Gastrocnemius medialis (tissue), 4 donors: ENCODE data around the gene CACNA1C.

Experiments
- POLR2A ChIP-seq, 2 donors: fragments of 450-650 bp; IDR thresholded peaks; one replicate each; pipeline ENCODE4 v1.6.1; 2017; ENCODE audit warnings: antibody characterized with exemption in 2 of 2, mild to moderate bottlenecking in 2 of 2, moderate library complexity in 2 of 2
- TF ChIP-seq, protein P1 (sequence below), 5 experiments: fragments of 450-650 bp in 3 of 5; fragments of 200-600 bp in 2 of 5; sonication (generic) in 2 of 5; IDR thresholded peaks in 4 of 5; conservative IDR thresholded peaks in 1 of 5; 1 replicate in 4 of 5; 2 replicates in 1 of 5; pipeline ENCODE4 v1.5.1; 2016 to 2019; ENCODE audit warnings: antibody characterized with exemption in 5 of 5, mild to moderate bottlenecking in 3 of 5, moderate library complexity in 3 of 5

DNA sequence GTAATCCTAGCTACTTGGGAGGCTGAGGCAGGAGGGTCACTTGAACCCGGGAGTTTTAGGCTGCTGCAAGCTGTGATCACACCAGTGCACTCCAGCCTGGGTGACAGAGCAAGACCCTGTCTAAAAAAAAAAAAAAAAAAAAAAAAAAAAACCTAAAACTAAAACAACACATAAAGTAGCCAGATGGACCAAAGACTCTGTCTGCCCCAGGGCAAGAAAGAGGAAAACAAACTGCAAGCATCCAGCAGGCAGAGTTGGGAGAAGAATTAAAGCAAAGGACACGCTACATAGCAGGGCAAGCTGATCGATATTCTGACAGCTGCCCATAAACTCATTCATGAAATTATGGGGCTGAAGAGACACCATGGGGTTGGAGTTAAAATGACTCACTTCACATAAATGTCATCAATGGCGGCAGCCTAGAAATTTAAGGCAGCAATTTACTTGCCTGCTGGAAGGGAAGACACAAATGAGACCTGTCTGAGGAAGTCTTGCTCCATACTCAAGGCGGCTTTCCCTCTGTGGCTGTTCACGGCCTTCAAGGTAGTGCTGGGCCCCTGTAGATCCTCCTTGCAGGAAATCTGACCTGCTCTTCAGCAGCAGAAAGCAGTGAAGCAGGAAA, 482.9 kb downstream of the CACNA1C start:
- no peak for TF ChIP-seq POLR2A (IDR thresholded peaks at IDR 0.05)
- TF ChIP-seq, protein P1, sequence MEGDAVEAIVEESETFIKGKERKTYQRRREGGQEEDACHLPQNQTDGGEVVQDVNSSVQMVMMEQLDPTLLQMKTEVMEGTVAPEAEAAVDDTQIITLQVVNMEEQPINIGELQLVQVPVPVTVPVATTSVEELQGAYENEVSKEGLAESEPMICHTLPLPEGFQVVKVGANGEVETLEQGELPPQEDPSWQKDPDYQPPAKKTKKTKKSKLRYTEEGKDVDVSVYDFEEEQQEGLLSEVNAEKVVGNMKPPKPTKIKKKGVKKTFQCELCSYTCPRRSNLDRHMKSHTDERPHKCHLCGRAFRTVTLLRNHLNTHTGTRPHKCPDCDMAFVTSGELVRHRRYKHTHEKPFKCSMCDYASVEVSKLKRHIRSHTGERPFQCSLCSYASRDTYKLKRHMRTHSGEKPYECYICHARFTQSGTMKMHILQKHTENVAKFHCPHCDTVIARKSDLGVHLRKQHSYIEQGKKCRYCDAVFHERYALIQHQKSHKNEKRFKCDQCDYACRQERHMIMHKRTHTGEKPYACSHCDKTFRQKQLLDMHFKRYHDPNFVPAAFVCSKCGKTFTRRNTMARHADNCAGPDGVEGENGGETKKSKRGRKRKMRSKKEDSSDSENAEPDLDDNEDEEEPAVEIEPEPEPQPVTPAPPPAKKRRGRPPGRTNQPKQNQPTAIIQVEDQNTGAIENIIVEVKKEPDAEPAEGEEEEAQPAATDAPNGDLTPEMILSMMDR (IDR thresholded peaks at IDR 0.05 in 4 of 5, conservative IDR thresholded peaks at IDR 0.05 in 1 of 5) = no peak
